ENCODE measurements around the gene EEF1AKMT3.

DNA sequence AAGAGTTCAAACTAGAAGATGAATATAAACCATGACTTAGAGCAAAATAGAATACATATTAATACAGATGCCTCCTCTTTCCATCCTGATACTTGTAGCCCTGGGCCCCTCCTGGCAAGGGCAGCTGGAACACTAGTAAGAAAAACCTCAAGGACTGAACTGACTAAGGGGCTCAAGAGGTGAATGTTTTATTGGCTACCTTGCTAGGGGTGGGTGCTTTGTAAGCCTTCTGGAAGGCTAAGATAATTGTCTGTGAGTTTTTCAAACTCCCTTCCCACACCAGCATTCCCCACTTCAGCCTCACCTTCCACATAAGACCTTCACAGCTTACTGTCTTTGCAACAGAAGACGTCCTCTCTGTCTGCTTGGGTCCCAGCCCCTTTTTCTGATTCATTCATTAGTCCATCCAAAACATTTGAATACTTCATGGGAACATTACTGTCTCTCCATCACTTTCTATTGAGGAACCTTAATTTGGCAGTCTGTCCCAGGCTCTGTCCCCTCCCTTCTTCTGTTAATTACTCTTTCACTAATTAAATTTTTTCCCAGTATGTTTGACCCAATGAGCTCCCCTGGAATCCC, 18.6 kb upstream of the EEF1AKMT3 start:
- TF ChIP-seq, protein P1, sequence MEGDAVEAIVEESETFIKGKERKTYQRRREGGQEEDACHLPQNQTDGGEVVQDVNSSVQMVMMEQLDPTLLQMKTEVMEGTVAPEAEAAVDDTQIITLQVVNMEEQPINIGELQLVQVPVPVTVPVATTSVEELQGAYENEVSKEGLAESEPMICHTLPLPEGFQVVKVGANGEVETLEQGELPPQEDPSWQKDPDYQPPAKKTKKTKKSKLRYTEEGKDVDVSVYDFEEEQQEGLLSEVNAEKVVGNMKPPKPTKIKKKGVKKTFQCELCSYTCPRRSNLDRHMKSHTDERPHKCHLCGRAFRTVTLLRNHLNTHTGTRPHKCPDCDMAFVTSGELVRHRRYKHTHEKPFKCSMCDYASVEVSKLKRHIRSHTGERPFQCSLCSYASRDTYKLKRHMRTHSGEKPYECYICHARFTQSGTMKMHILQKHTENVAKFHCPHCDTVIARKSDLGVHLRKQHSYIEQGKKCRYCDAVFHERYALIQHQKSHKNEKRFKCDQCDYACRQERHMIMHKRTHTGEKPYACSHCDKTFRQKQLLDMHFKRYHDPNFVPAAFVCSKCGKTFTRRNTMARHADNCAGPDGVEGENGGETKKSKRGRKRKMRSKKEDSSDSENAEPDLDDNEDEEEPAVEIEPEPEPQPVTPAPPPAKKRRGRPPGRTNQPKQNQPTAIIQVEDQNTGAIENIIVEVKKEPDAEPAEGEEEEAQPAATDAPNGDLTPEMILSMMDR (IDR thresholded peaks at IDR 0.05 in 4 of 5, conservative IDR thresholded peaks at IDR 0.05 in 1 of 5): no peak
- no peak for TF ChIP-seq POLR2A (IDR thresholded peaks at IDR 0.05)

Data from gastrocnemius medialis (tissue), 4 donors.